GM12872 (cell line): ENCODE data around the gene PCGF5.

Source experiments
- CTCF ChIP-seq: IDR thresholded peaks from 3 replicates; pipeline ENCODE4 v1.5.1; 2011; ENCODE audit warnings: low read depth, mild to moderate bottlenecking, low read length, moderate library complexity; ENCODE audit not compliant: insufficient read depth

PCGF5 gene

GRCh38 chr10:91200314-91201212, 19.9 kb upstream of the PCGF5 start:
- no peak for TF ChIP-seq CTCF

GRCh38 chr10:91201213-91201996, 19.1 kb upstream of the PCGF5 start:
- TF ChIP-seq CTCF: no peak

- TF ChIP-seq CTCF: peak; percentile 40; the same call in 1 of the 3 replicates
These were observed 14.0 kb upstream of the PCGF5 start for GRCh38 chr10:91206427-91206826.

- no peak for TF ChIP-seq CTCF
These were observed 13.5 kb upstream of the PCGF5 start for GRCh38 chr10:91206837-91207474.

GRCh38 chr10:91208642-91209041, 11.8 kb upstream of the PCGF5 start:
- no peak for TF ChIP-seq CTCF

GRCh38 chr10:91210014-91210413, 10.4 kb upstream of the PCGF5 start:
- TF ChIP-seq CTCF: no peak

- TF ChIP-seq CTCF: no peak
These were observed 10.0 kb upstream of the PCGF5 start for GRCh38 chr10:91210435-91210834.
